H1 (cell line): ENCODE data around the gene CST9L. TPM values are rescaled to one million over a fixed set of nuclear protein-coding genes. Genes with fewer than 3 reads are reported as not detected.

Experiments
- CTCF ChIA-PET: fragments of 300-600 bp; sonication (Branson Sonifier 250); formaldehyde crosslinking; loops from one replicate; lab custom pipeline; 2021; ENCODE audit not compliant: partially characterized antibody; lab: Charles Lee
- POLR2A ChIA-PET: fragments of 300-600 bp; sonication (Branson Sonifier 250); formaldehyde crosslinking; loops from one replicate; lab custom pipeline; 2021; ENCODE audit warnings: inconsistent platforms; ENCODE audit not compliant: partially characterized antibody; lab: Charles Lee
- DNase-seq, 2 experiments: peaks; one replicate each; pipeline versions ENCODE4 v3.0.0 to v3.0.0-alpha.2; 2010 to 2022; ENCODE audit warnings: low spot score in 2 of 2, low read depth in 1 of 2, mixed read lengths in 1 of 2
- FAIRE-seq: peaks from 2 replicates; lab custom pipeline; 2011; peaks lifted over from hg19 to GRCh38; lab: Jason Lieb, UNC
- H2AFZ ChIP-seq: 2 replicates; pipeline ENCODE4 v1.8.1; 2012; ENCODE audit warnings: low read length, inconsistent platforms
- H2AK5ac ChIP-seq: 2 replicates; pipeline ENCODE4 v1.6.1; 2013; ENCODE audit warnings: low read depth, low read length
- H2BK120ac ChIP-seq: replicated peaks from 2 replicates; pipeline ENCODE3; 2013; ENCODE audit warnings: low read depth, low read length, inconsistent platforms
- H2BK12ac ChIP-seq: 2 replicates; pipeline ENCODE4 v1.6.1; 2013; ENCODE audit warnings: low read depth, low read length
- H2BK15ac ChIP-seq: 2 replicates; pipeline ENCODE4 v1.6.1; 2013; ENCODE audit warnings: low read length
- H2BK20ac ChIP-seq: 2 replicates; pipeline ENCODE4 v1.6.1; 2013; ENCODE audit warnings: low read length
- H2BK5ac ChIP-seq: 2 replicates; pipeline ENCODE4 v1.6.1; 2013; ENCODE audit warnings: low read depth, low read length
- H3K14ac ChIP-seq: 2 replicates; pipeline ENCODE4 v1.6.1; 2013; ENCODE audit warnings: inconsistent platforms; ENCODE audit not compliant: insufficient read length
- H3K18ac ChIP-seq: 2 replicates; pipeline ENCODE4 v1.6.1; 2013; ENCODE audit warnings: low read length; ENCODE audit errors: extremely low read depth
- H3K23ac ChIP-seq: 2 replicates; pipeline ENCODE4 v1.6.1; 2013; ENCODE audit warnings: inconsistent platforms; ENCODE audit not compliant: insufficient read length
- H3K23me2 ChIP-seq: 2 replicates; pipeline ENCODE4 v1.6.1; 2013; ENCODE audit warnings: low read depth, low read length
- H3K27ac ChIP-seq: 2 replicates; pipeline ENCODE4 v1.6.1; 2011; ENCODE audit warnings: low read depth, low read length, inconsistent platforms
- H3K27me3 ChIP-seq, 4 experiments: replicated peaks in 1 of 4; 1 replicate in 1 of 4; 2 replicates in 3 of 4; pipeline versions ENCODE4 v1.6.1 to v1.8.1; 2011 to 2013; ENCODE audit warnings: low read length in 3 of 4, mild to moderate bottlenecking in 3 of 4, inconsistent platforms in 2 of 4, mixed read lengths in 2 of 4, moderate library complexity in 1 of 4; ENCODE audit not compliant: control insufficient read depth in 3 of 4, insufficient read depth in 3 of 4; ENCODE audit errors: extremely low read depth in 1 of 4
- H3K36me3 ChIP-seq, 4 experiments: 2 replicates each; pipeline versions ENCODE4 v1.6.1 to v1.8.1; 2011 to 2013; ENCODE audit warnings: mild to moderate bottlenecking in 4 of 4, low read length in 3 of 4, moderate library complexity in 2 of 4, control low read depth in 1 of 4, inconsistent platforms in 1 of 4; ENCODE audit not compliant: insufficient read depth in 4 of 4, control insufficient read depth in 2 of 4
- H3K4ac ChIP-seq: replicated peaks from 2 replicates; pipeline ENCODE3; 2013; ENCODE audit warnings: low read length, low read depth, mixed read lengths, inconsistent platforms; ENCODE audit not compliant: insufficient read length
- H3K4me1 ChIP-seq, 4 experiments: replicated peaks in 1 of 4; 1 replicate in 1 of 4; 2 replicates in 3 of 4; pipeline versions ENCODE4 v1.6.1 to v1.8.1; 2011 to 2013; ENCODE audit warnings: low read length in 3 of 4, inconsistent platforms in 2 of 4, mixed read lengths in 1 of 4; ENCODE audit not compliant: insufficient read depth in 4 of 4, control insufficient read depth in 3 of 4
- H3K4me2 ChIP-seq, 2 experiments: 2 replicates each; pipeline versions ENCODE4 v1.6.1 to v1.8.1; 2011 to 2013; ENCODE audit warnings: low read depth in 2 of 2, low read length in 2 of 2, control low read depth in 1 of 2, inconsistent platforms in 1 of 2, mild to moderate bottlenecking in 1 of 2; ENCODE audit not compliant: insufficient read depth in 1 of 2
- H3K4me3 ChIP-seq, 4 experiments: fragments of 200-600, 300-600 bp in 1 of 4; sonication (generic), shearing (Covaris generic), sonication (Bioruptor Twin) in 1 of 4; 2 replicates each; pipeline versions ENCODE4 v1.5.1 to v1.8.1; 2011 to 2016; ENCODE audit warnings: low read length in 4 of 4, low read depth in 3 of 4, control low read depth in 2 of 4, inconsistent platforms in 2 of 4, mild to moderate bottlenecking in 2 of 4, mixed read lengths in 1 of 4, moderate library complexity in 1 of 4; ENCODE audit not compliant: insufficient read depth in 2 of 4; ENCODE audit errors: extremely low read depth in 1 of 4
- H3K56ac ChIP-seq: replicated peaks from 2 replicates; pipeline ENCODE3; 2013; ENCODE audit warnings: low read depth, mild to moderate bottlenecking, mixed read lengths, low read length, inconsistent platforms; ENCODE audit not compliant: insufficient read length
- H3K79me1 ChIP-seq: 2 replicates; pipeline ENCODE4 v1.6.1; 2013; ENCODE audit warnings: low read depth, low read length, control low read depth
- H3K79me2 ChIP-seq, 2 experiments: 2 replicates each; pipeline versions ENCODE4 v1.6.1 to v1.8.1; 2012 to 2013; ENCODE audit warnings: low read length in 2 of 2, mild to moderate bottlenecking in 2 of 2, inconsistent platforms in 1 of 2; ENCODE audit not compliant: insufficient read depth in 2 of 2, control insufficient read depth in 1 of 2
- H3K9ac ChIP-seq, 4 experiments: replicated peaks in 1 of 4; 1 replicate in 1 of 4; 2 replicates in 3 of 4; pipeline versions ENCODE4 v1.6.1 to v1.8.1; 2011 to 2013; ENCODE audit warnings: low read depth in 3 of 4, low read length in 3 of 4, control low read depth in 2 of 4, mild to moderate bottlenecking in 2 of 4, moderate library complexity in 2 of 4, inconsistent platforms in 1 of 4; ENCODE audit errors: extremely low read depth in 1 of 4
- H3K9me3 ChIP-seq, 2 experiments: 2 replicates each; pipeline versions ENCODE4 v1.6.1 to v1.8.1; 2012 to 2013; ENCODE audit warnings: mild to moderate bottlenecking in 2 of 2, moderate library complexity in 2 of 2, control low read depth in 1 of 2, inconsistent platforms in 1 of 2, low read depth in 1 of 2, low read length in 1 of 2, mixed read lengths in 1 of 2; ENCODE audit not compliant: insufficient read depth in 2 of 2
- H4K20me1 ChIP-seq, 2 experiments: replicated peaks in 1 of 2; 2 replicates each; pipeline versions ENCODE3 to v1.8.1; 2011 to 2013; ENCODE audit warnings: inconsistent platforms in 2 of 2, low read length in 2 of 2, mild to moderate bottlenecking in 1 of 2; ENCODE audit not compliant: insufficient read depth in 2 of 2, control insufficient read depth in 1 of 2
- H4K5ac ChIP-seq: 2 replicates; pipeline ENCODE4 v1.6.1; 2013; ENCODE audit warnings: low read length, low read depth, mixed read lengths, inconsistent platforms; ENCODE audit not compliant: insufficient read length
- H4K8ac ChIP-seq: 2 replicates; pipeline ENCODE4 v1.8.0; 2013; ENCODE audit warnings: mild to moderate bottlenecking, moderate library complexity, low read length, inconsistent platforms; ENCODE audit not compliant: insufficient read depth; ENCODE audit errors: extremely low read depth
- H4K91ac ChIP-seq: replicated peaks from 2 replicates; pipeline ENCODE3; 2013; ENCODE audit warnings: low read length, mixed read lengths, inconsistent platforms; ENCODE audit not compliant: insufficient read length
- BACH1 ChIP-seq: IDR thresholded peaks from 2 replicates; pipeline ENCODE4 v1.6.1; 2012; ENCODE audit warnings: low read length, improper control_type of control experiment
- EP300 ChIP-seq, 2 experiments: IDR thresholded peaks; 1 replicate in 1 of 2; 2 replicates in 1 of 2; pipeline ENCODE4 v1.6.1; 2011 to 2012; ENCODE audit warnings: low read depth in 2 of 2, low read length in 2 of 2, mild to moderate bottlenecking in 2 of 2, borderline replicate concordance in 1 of 2, inconsistent platforms in 1 of 2, moderate library complexity in 1 of 2
- GTF2F1 ChIP-seq: IDR thresholded peaks from 2 replicates; pipeline ENCODE4 v1.6.1; 2012; ENCODE audit warnings: low read depth, low read length, improper control_type of control experiment, borderline replicate concordance
- HDAC6 ChIP-seq: IDR thresholded peaks from one replicate; pipeline ENCODE4 v1.7.1; 2012; ENCODE audit warnings: low read depth, mild to moderate bottlenecking, inconsistent platforms, low read length, moderate library complexity
- KDM4A ChIP-seq: IDR thresholded peaks from one replicate; pipeline ENCODE4 v1.7.1; 2012; ENCODE audit warnings: low read depth, mild to moderate bottlenecking, moderate library complexity, low read length, inconsistent platforms; ENCODE audit not compliant: severe bottlenecking
- NANOG ChIP-seq: IDR thresholded peaks from 2 replicates; pipeline ENCODE4 v1.6.1; 2011; ENCODE audit warnings: low read length, low read depth, mild to moderate bottlenecking, inconsistent platforms; ENCODE audit not compliant: insufficient read depth, poor library complexity, severe bottlenecking
- PHF8 ChIP-seq: fragments of 200-600 bp; sonication (generic); conservative IDR thresholded peaks from 2 replicates; pipeline ENCODE4 v1.7.1; 2012; ENCODE audit warnings: low read depth, mild to moderate bottlenecking, inconsistent platforms, low read length, moderate library complexity
- RFX5 ChIP-seq: IDR thresholded peaks from 2 replicates; pipeline ENCODE4 v1.6.1; 2011; ENCODE audit warnings: low read depth, low read length, improper control_type of control experiment, borderline replicate concordance
- SIRT6 ChIP-seq: IDR thresholded peaks from one replicate; pipeline ENCODE4 v1.7.1; 2012; ENCODE audit warnings: low read length, inconsistent platforms
- TAF1 ChIP-seq: IDR thresholded peaks from 2 replicates; pipeline ENCODE4 v1.6.1; 2011; ENCODE audit warnings: mild to moderate bottlenecking, low read depth, low read length
- ZNF274 ChIP-seq: IDR thresholded peaks from 2 replicates; pipeline ENCODE4 v1.7.0; 2012; ENCODE audit warnings: low read length, borderline replicate concordance; ENCODE audit errors: extremely low read depth
- WGBS, 2 experiments: shearing (Covaris generic) in 1 of 2; methylation state at CpG; one replicate each; pipeline versions ENCODE4 v1.1.6 to v1.1.7; 2013 to 2015; ENCODE audit warnings: low lambda C conversion rate in 2 of 2, mixed read lengths in 2 of 2, inconsistent platforms in 1 of 2, low coverage in 1 of 2, missing lambda C conversion rate in 1 of 2; ENCODE audit not compliant: insufficient replicate concordance in 2 of 2, insufficient coverage in 1 of 2, insufficient read length in 1 of 2; ENCODE audit errors: extremely low coverage in 1 of 2, missing lambda C conversion rate in 1 of 2; 5-methylcytosine and 5-hydroxymethylcytosine counted together
- polyA plus RNA-seq, 7 experiments: library from polyadenylated mRNA; depleted of rRNA in 3 of 7; stranded (reverse) in 5 of 7; unstranded in 2 of 7; fragments of >200 nt in 5 of 7; fragments of 200-250 nt in 2 of 7; gene quantifications; 1 replicate in 5 of 7; 2 replicates in 1 of 7; 4 replicates in 1 of 7; pipeline versions ENCODE4 v1.2.1 to v1.2.3, GENCODE V29; 2011 to 2013; ENCODE audit warnings: missing spikeins in 2 of 7, mixed read lengths in 2 of 7
- total RNA-seq: library from RNA; stranded (reverse); fragmentation: NEBNext Ultra II Directional; extraction: Animal tissue kit (Norgen Biotek cat#: 25700); gene quantifications from 2 replicates; pipeline ENCODE4 v1.2.1, GENCODE V29; 2021
- TF ChIP-seq, protein P1 (sequence below), 3 experiments: IDR thresholded peaks; 1 replicate in 2 of 3; 2 replicates in 1 of 3; pipeline versions ENCODE4 v1.5.1 to v1.6.1; 2011; ENCODE audit warnings: low read length in 3 of 3, mild to moderate bottlenecking in 3 of 3, inconsistent platforms in 2 of 3, low read depth in 1 of 3, moderate library complexity in 1 of 3; ENCODE audit not compliant: insufficient read depth in 1 of 3; ENCODE audit errors: control extremely low read depth in 1 of 3

The CST9L gene
- total and polyA plus RNA-seq, 2 of the 8 experiments (the other 6 are each of a cell fraction or from before 2014, with no cell fraction given) = not detected

DNA sequence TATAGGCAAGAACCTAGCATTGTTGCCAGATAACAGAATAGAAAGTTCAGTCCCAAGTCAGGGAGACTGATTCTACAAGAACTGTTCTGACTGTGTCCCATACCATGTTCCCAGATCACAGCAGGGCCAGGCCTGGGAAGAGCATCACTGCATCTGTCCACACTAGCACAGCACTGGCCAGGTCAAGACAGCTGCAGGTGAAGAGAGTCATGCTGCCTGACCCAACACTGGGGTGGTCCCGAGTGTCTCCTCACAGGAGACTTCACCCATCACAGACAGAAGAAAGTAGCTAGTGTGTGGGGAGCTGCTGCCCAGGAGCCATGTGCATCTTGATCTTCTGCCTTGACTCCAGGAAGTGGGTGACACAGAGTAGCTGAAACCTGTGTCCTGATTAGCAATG is 1.3 kb upstream of the CST9L start:
- Histone ChIP-seq H3K14ac (no peak overlapping the region), H4K20me1 (no peaks in the 10 kb centered on the region), H2BK15ac (no peak overlapping the region), H3K4me1 (no peaks in the 10 kb centered on the region; a peak in 1 of 7 replicates), H2BK20ac (no peak overlapping the region), H4K8ac (no peak overlapping the region), H3K27me3 (no peaks in the 10 kb centered on the region), H3K56ac (no peak overlapping the region), H3K4me3 (no peak overlapping the region), H3K36me3 (no peaks in the 10 kb centered on the region), H4K5ac (no peak overlapping the region), H3K4ac (no peak overlapping the region), H3K4me2 (no peak overlapping the region), H2BK120ac (no peak overlapping the region), H3K79me1 (no peaks in the 10 kb centered on the region), H3K18ac (no peak overlapping the region), H2BK5ac (no peak overlapping the region), H3K23me2 (no peaks in the 10 kb centered on the region), H2BK12ac (no peak overlapping the region), H4K91ac (no peak overlapping the region), H3K79me2 (no peaks in the 10 kb centered on the region), H3K27ac (no peak overlapping the region), H3K9me3 (no peaks in the 10 kb centered on the region), H3K9ac (no peak overlapping the region), H3K23ac (no peak overlapping the region), H2AK5ac (no peak overlapping the region), H2AFZ (no peak overlapping the region)
- DNase-seq = no peak
- no peak for FAIRE-seq
- ChIA-PET POLR2A (no interaction called here), CTCF (interaction anchor here (0.6 to 1.9 kb wide), 5 partner anchors 12 to 127 kb away, joined by 3 to 5 read pairs (median 3); no protein-coding TSS in a partner anchor)
- WGBS, 2 experiments = 100% methylated on average over 1 of the region's 1 CpG; no CpG with 5 or more reads in 1 of the 2 experiments
- no peak for TF ChIP-seq GTF2F1
- TF ChIP-seq, protein P1, sequence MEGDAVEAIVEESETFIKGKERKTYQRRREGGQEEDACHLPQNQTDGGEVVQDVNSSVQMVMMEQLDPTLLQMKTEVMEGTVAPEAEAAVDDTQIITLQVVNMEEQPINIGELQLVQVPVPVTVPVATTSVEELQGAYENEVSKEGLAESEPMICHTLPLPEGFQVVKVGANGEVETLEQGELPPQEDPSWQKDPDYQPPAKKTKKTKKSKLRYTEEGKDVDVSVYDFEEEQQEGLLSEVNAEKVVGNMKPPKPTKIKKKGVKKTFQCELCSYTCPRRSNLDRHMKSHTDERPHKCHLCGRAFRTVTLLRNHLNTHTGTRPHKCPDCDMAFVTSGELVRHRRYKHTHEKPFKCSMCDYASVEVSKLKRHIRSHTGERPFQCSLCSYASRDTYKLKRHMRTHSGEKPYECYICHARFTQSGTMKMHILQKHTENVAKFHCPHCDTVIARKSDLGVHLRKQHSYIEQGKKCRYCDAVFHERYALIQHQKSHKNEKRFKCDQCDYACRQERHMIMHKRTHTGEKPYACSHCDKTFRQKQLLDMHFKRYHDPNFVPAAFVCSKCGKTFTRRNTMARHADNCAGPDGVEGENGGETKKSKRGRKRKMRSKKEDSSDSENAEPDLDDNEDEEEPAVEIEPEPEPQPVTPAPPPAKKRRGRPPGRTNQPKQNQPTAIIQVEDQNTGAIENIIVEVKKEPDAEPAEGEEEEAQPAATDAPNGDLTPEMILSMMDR (IDR thresholded peaks at IDR 0.05; ENCODE audit: control extremely low read depth in 1 of 3, insufficient read depth in 1 of 3, low read depth in 1 of 3, low read length in 3 of 3) = no peak
- no peak for TF ChIP-seq NANOG
- TF ChIP-seq EP300 (IDR thresholded peaks at IDR 0.05; ENCODE audit: borderline replicate concordance in 1 of 2, low read depth in 2 of 2, low read length in 2 of 2) = no peak
- TF ChIP-seq BACH1 = no peak
- TF ChIP-seq HDAC6 = no peak
- TF ChIP-seq ZNF274 = no peak
- TF ChIP-seq PHF8 = no peak
- TF ChIP-seq RFX5 = no peak
- TF ChIP-seq KDM4A = no peak
- TF ChIP-seq TAF1 = no peak
- no peak for TF ChIP-seq SIRT6
